Measurements from ENCODE around the gene SERPINB12.

The SERPINB12 gene

DNA sequence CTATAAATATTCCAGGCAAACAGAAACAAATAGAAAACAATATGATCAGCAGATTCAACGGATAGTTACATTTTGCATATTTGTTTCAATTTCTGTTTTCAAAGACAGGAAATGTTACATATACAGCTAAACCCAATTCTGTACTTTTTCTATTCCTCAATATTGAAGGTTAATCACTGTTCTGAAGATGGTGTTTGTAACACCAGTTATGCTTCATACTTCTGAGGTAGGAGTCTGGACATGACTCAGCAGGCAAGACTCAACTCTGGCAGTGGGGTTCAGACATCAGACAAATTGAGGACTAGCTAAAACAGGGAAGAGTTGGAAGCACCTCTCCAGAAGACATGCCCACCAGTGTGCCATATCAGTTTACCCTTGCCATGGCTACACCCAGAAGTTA lies 61.6 kb downstream of the SERPINB12 start:
- no peak for DNase-seq (ENCODE audit: low read depth)

DNA sequence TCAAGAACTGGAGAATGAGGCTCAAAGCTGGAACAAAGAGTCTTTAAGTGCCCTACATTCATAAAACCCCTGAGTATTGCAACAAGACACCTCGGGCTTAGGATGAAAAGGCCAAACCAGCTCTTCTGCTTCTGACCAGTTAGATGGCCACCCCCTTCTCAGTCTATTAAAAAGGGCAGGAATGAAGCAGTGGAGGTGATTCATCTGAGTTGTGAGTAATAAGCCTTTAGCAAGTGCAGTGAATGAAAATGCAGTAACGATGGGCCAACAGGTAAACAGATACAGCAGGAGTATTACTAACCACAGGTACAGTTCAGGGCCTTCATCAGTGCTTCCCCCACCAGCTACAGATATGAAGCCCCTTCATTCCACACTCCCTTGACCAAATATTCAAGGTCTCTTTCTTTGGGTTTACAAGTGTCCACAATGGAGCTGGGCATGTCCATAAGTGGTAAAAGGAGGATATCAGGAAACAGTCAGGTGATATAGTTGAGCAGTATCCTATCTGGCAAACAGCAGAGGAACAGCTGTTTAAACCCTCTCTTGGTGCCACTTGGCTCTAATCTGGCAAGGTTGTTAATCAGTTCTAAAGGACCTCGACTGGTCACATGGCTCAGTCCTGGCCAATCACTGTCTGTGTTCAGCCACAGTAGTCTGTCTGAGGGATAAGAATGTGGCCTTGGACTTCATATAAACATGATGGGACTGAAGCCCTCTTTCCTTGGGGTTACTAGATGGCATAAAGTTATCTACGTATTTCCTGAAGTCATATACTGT lies 62.8 kb downstream of the SERPINB12 start:
- DNase-seq (ENCODE audit: low read depth), result no peak

DNA sequence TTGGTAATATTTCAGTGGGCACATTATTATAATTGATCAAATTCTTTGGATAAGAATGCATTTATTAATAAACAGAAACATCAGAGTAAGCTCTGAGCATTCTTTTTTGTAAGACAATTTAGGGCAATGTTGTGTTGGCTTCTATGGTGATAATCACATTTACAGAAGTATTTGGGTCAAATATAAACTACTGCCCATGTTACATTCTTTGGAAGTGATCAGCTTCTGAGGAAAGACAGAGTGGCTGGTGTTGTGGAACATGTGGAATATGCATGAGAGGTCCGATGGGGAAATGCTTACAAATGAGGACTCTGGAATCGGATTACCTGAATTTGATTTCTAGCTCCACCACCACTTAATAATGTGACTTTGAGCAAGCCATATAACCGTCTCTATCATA lies 64.4 kb downstream of the SERPINB12 start:
- DNase-seq (ENCODE audit: low read depth), result no peak

DNA sequence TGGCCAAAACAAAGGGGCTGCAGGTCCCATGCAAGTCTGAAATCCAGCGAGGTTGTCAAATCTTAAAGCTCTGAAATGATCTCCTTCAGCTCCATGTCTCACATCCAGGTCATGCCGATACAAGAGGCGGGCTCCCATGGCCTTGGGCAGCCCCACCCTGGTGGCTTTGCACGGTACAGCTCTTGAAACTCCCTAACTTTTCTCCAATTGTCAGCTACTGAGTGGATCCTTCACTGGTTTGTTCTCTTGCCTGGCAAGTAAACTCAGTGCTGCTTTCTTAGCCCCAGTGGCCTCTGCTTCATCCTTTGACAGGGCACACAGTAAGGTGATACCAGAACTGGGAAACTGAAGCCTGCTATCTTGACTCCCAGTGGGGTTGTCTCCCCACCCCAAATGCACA lies 71.3 kb downstream of the SERPINB12 start:
- no peak for DNase-seq (ENCODE audit: low read depth)

DNA sequence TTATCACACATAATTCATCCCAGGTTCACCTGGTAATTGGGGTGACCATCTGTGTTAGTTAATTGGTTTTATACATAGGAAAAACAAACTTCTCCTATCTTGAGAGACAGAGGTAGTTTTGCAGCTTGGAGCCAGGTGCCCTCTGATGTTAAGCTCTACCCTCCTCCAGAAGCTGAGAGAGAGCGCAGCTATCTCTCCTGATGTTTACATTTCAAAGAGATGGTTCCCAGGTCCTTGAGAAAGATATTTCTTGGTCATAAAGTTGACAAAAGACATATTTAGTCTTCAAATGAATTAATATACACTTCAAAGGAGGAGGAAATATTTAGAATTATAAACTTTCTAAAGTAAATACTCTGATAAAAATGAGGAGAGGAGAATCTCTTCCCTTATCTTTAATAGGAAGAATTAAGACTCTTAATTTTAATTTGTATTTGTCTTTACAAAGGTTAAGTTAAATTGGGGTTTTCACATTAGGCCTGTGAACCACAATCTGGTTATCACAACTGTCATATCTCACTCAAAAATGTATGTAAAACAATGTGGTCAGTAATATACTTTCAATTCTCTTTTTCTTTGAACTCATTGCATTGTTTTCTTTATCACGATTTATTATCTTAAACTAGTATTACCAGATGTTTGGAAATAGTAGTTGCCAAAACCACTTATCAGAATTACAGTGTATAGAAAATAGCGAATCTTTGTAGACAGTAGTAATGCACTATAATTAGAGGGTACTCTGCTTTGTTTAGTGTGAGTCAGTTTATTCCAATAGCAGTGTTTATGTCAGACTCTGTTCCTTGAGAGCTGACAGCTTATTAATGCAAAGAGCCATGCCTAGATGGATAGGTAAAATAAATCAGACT lies 75.1 kb downstream of the SERPINB12 start:
- DNase-seq (ENCODE audit: low read depth), result no peak

DNA sequence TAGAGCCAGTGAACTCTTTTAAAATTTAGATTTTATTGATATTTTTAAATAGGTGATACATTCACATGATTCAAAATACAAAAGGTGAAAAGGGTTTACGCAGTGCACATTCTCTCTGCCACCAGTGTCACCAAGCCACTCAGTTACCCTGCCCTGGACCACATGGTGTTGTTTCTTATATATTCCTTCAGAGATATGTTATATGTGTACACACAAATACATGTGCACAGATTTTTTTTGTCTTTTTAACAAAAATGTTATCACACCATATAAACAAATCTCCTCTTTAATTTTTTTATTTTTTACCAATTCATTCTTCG lies 75.7 kb downstream of the SERPINB12 start:
- no peak for DNase-seq (ENCODE audit: low read depth)

Measured in stimulated activated CD8-positive, alpha-beta memory T cell treated with anti-CD3 and anti-CD28 coated beads, Interleukin-7, amount 100 ng/mL, for 24 hours (primary cell).